ENCODE data around the gene ANXA9.

The ANXA9 gene

DNA sequence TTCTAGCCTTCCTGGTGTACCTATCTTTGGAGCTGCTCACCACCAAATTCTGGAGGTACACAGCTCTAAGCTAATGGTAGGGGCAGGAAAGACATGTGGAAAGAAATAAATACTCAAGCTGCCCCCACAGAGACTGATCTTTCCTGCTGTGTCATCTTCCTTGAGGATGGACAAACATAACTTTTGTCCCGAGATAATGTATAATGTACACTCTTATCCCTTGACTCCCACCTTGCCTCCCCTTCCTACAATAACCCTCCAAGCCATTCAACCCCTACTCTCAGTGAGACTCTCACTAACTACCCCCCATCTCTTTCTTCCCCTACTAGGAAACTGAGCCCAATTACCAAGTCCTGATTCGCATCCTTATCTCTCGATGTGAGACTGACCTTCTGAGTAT is 12.2 kb downstream of the ANXA9 start:
- no peaks in the 10 kb centered on the region for H3K79me2 ChIP-seq (ENCODE audit: insufficient read depth, low read length)
- H3K9me3 ChIP-seq (ENCODE audit: low read length) = no peaks in the 10 kb centered on the region
- H4K20me1 ChIP-seq (ENCODE audit: insufficient read depth, low read length) = no peaks in the 10 kb centered on the region

GRCh38 chr1:150995460-150995859 is 13.4 kb downstream of the ANXA9 start:
- no peak overlapping the region for H3K4me3 ChIP-seq (ENCODE audit: low read depth, low read length, poor library complexity, severe bottlenecking)
- peak overlapping the region; percentile 10; the same call in 1 of the 2 replicates for H2AFZ ChIP-seq (ENCODE audit: low read length)

More for the DNA sequence above, 12.2 kb downstream of the ANXA9 start:
- peaks cover 6% of the 10 kb centered on the region for H3K4me1 ChIP-seq (ENCODE audit: insufficient read depth, low read length, severe bottlenecking)
- no peak overlapping the region for H3K4me2 ChIP-seq (ENCODE audit: low read length)
- H3K9ac ChIP-seq (ENCODE audit: low read length) = no peak overlapping the region
- no peaks in the 10 kb centered on the region for H3K36me3 ChIP-seq (ENCODE audit: insufficient read depth, low read length)
- TF ChIP-seq EZH2 (IDR thresholded peaks at IDR 0.05; ENCODE audit: borderline replicate concordance, low read length) = no peak
- TF ChIP-seq, protein P1, sequence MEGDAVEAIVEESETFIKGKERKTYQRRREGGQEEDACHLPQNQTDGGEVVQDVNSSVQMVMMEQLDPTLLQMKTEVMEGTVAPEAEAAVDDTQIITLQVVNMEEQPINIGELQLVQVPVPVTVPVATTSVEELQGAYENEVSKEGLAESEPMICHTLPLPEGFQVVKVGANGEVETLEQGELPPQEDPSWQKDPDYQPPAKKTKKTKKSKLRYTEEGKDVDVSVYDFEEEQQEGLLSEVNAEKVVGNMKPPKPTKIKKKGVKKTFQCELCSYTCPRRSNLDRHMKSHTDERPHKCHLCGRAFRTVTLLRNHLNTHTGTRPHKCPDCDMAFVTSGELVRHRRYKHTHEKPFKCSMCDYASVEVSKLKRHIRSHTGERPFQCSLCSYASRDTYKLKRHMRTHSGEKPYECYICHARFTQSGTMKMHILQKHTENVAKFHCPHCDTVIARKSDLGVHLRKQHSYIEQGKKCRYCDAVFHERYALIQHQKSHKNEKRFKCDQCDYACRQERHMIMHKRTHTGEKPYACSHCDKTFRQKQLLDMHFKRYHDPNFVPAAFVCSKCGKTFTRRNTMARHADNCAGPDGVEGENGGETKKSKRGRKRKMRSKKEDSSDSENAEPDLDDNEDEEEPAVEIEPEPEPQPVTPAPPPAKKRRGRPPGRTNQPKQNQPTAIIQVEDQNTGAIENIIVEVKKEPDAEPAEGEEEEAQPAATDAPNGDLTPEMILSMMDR (IDR thresholded peaks at IDR 0.05; ENCODE audit: low read length) = no peak
- no peak overlapping the region for H2AFZ ChIP-seq (ENCODE audit: low read length)
- H3K27me3 ChIP-seq (ENCODE audit: insufficient read depth, low read length) = no peaks in the 10 kb centered on the region
- no peaks in the 10 kb centered on the region for H3F3A ChIP-seq (ENCODE audit: insufficient read depth, low read length)
- H3K9me2 ChIP-seq (ENCODE audit: low read depth, low read length) = no peaks in the 10 kb centered on the region
- no peak overlapping the region for H3K4me3 ChIP-seq (ENCODE audit: low read depth, low read length, poor library complexity, severe bottlenecking)
- no peak overlapping the region for H3K27ac ChIP-seq (ENCODE audit: low read depth, low read length, poor library complexity, severe bottlenecking)

GRCh38 chr1:150995896-150996295 is 13.8 kb downstream of the ANXA9 start:
- peak overlapping the region; percentile 10; the same call in 1 of the 2 replicates for H2AFZ ChIP-seq (ENCODE audit: low read length)

More at GRCh38 chr1:150995460-150995859, 13.4 kb downstream of the ANXA9 start:
- H3K27ac ChIP-seq (ENCODE audit: low read depth, low read length, poor library complexity, severe bottlenecking) = no peak overlapping the region
- H3K9me3 ChIP-seq (ENCODE audit: low read length) = no peaks in the 10 kb centered on the region
- no peaks in the 10 kb centered on the region for H3K27me3 ChIP-seq (ENCODE audit: insufficient read depth, low read length)
- no peaks in the 10 kb centered on the region; the same call in 1 of the 2 replicates for H3K36me3 ChIP-seq (ENCODE audit: insufficient read depth, low read length)
- H3K9ac ChIP-seq (ENCODE audit: low read length) = no peak overlapping the region
- no peaks in the 10 kb centered on the region for H3F3A ChIP-seq (ENCODE audit: insufficient read depth, low read length)
- no peak for TF ChIP-seq EZH2 (IDR thresholded peaks at IDR 0.05; ENCODE audit: borderline replicate concordance, low read length)
- TF ChIP-seq, protein P1 (IDR thresholded peaks at IDR 0.05; ENCODE audit: low read length) = no peak
- H3K4me2 ChIP-seq (ENCODE audit: low read length) = peak overlapping the region; percentile 13; the same call in 1 of the 2 replicates
- H3K4me1 ChIP-seq (ENCODE audit: insufficient read depth, low read length, severe bottlenecking) = peaks cover 10% of the 10 kb centered on the region
- no peaks in the 10 kb centered on the region for H4K20me1 ChIP-seq (ENCODE audit: insufficient read depth, low read length)
- no peaks in the 10 kb centered on the region for H3K9me2 ChIP-seq (ENCODE audit: low read depth, low read length)
- no peaks in the 10 kb centered on the region for H3K79me2 ChIP-seq (ENCODE audit: insufficient read depth, low read length)

More at GRCh38 chr1:150995896-150996295, 13.8 kb downstream of the ANXA9 start:
- no peak overlapping the region for H3K4me3 ChIP-seq (ENCODE audit: low read depth, low read length, poor library complexity, severe bottlenecking)
- peak overlapping the region; percentile 13; the same call in 1 of the 2 replicates for H3K4me2 ChIP-seq (ENCODE audit: low read length)
- H3K9me3 ChIP-seq (ENCODE audit: low read length) = no peaks in the 10 kb centered on the region
- no peaks in the 10 kb centered on the region for H3K79me2 ChIP-seq (ENCODE audit: insufficient read depth, low read length)
- peaks cover 10% of the 10 kb centered on the region for H3K4me1 ChIP-seq (ENCODE audit: insufficient read depth, low read length, severe bottlenecking)
- TF ChIP-seq, protein P1 (IDR thresholded peaks at IDR 0.05; ENCODE audit: low read length) = peak; percentile 75
- no peak for TF ChIP-seq EZH2 (IDR thresholded peaks at IDR 0.05; ENCODE audit: borderline replicate concordance, low read length)
- H3K9ac ChIP-seq (ENCODE audit: low read length) = no peak overlapping the region
- no peaks in the 10 kb centered on the region; the same call in 1 of the 2 replicates for H3K36me3 ChIP-seq (ENCODE audit: insufficient read depth, low read length)
- H3K9me2 ChIP-seq (ENCODE audit: low read depth, low read length) = no peaks in the 10 kb centered on the region
- H3K27me3 ChIP-seq (ENCODE audit: insufficient read depth, low read length) = no peaks in the 10 kb centered on the region
- H3K27ac ChIP-seq (ENCODE audit: low read depth, low read length, poor library complexity, severe bottlenecking) = no peak overlapping the region
- H4K20me1 ChIP-seq (ENCODE audit: insufficient read depth, low read length) = no peaks in the 10 kb centered on the region
- H3F3A ChIP-seq (ENCODE audit: insufficient read depth, low read length) = no peaks in the 10 kb centered on the region
